Left ventricle myocardium inferior (tissue), 1 donor: ENCODE measurements around the gene LRIG1. TPM values are rescaled to one million over a fixed set of nuclear protein-coding genes. Genes with fewer than 3 reads are reported as not detected.
A peak's percentile ranks its signal among the peaks of the same experiment; 100 is the strongest.

ENCODE experiments used
- DNase-seq: peaks from one replicate; pipeline ENCODE4 v3.0.0-alpha.2; 2020
- H3K27ac ChIP-seq: fragments of 200-600 bp; replicated peaks from 2 replicates; pipeline ENCODE4 v1.8.0; 2021
- H3K27me3 ChIP-seq: fragments of 200-600 bp; 2 replicates; pipeline ENCODE4 v1.8.0; 2021; ENCODE audit warnings: low read depth
- H3K36me3 ChIP-seq: fragments of 200-600 bp; 2 replicates; pipeline ENCODE4 v1.8.0; 2021
- H3K4me1 ChIP-seq: fragments of 200-600 bp; 2 replicates; pipeline ENCODE4 v1.8.0; 2021
- H3K4me3 ChIP-seq: fragments of 200-600 bp; 2 replicates; pipeline ENCODE4 v1.8.0; 2021; ENCODE audit warnings: mild to moderate bottlenecking, moderate library complexity
- H3K9me3 ChIP-seq: fragments of 200-600 bp; replicated peaks from 2 replicates; pipeline ENCODE4 v1.8.0; 2021
- CTCF ChIP-seq: fragments of 200-600 bp; IDR thresholded peaks from 2 replicates; pipeline ENCODE4 v1.8.0; 2021; ENCODE audit warnings: antibody characterized with exemption, mild to moderate bottlenecking, borderline replicate concordance
- intact Hi-C: fragments of 100-400 bp; cut with micrococcal nuclease; formaldehyde crosslinking; loops from one replicate; pipeline ENCODE4 v1.11.0; 2022
- total RNA-seq: library from RNA; stranded (reverse); fragmentation: NEBNext Ultra II Directional; extraction: Animal tissue kit (Norgen Biotek cat#: 25700); gene quantifications from one replicate; pipeline ENCODE4 v1.2.1, GENCODE V29; 2021
- donor health status: DM: no; HTN: yes; CAD: no; lungs with severe emphysema.

Gene LRIG1
- total RNA-seq, 1 donor from 2014 or later: 137 TPM

GRCh38 chr3:66490214-66490613, 10.6 kb downstream of the LRIG1 start:
- peaks cover 89% of the 10 kb centered on the region for H3K4me1 ChIP-seq
- intact Hi-C loops: no loop called here
- H3K4me3 ChIP-seq: no peak overlapping the region

GRCh38 chr3:66489581-66489980, 11.2 kb downstream of the LRIG1 start:
- H3K27ac ChIP-seq: peak overlapping the region; percentile 51
- H3K4me3 ChIP-seq: no peak overlapping the region
- H3K4me1 ChIP-seq: peaks cover 89% of the 10 kb centered on the region
- intact Hi-C loops: no loop called here
- no peak for TF ChIP-seq CTCF
- no peak for DNase-seq
- no peaks in the 10 kb centered on the region for H3K36me3 ChIP-seq
- H3K9me3 ChIP-seq: no peaks in the 10 kb centered on the region
- H3K27me3 ChIP-seq: no peaks in the 10 kb centered on the region

More at GRCh38 chr3:66490214-66490613, 10.6 kb downstream of the LRIG1 start:
- H3K9me3 ChIP-seq: no peaks in the 10 kb centered on the region
- H3K27ac ChIP-seq: peak overlapping the region; percentile 51
- H3K36me3 ChIP-seq: no peaks in the 10 kb centered on the region
- no peaks in the 10 kb centered on the region for H3K27me3 ChIP-seq
- no peak for TF ChIP-seq CTCF
- no peak for DNase-seq

- no peak overlapping the region for H3K4me3 ChIP-seq
- no peaks in the 10 kb centered on the region for H3K9me3 ChIP-seq
- TF ChIP-seq CTCF: no peak
- intact Hi-C loops: no loop called here
- no peaks in the 10 kb centered on the region for H3K36me3 ChIP-seq
- H3K27me3 ChIP-seq: no peaks in the 10 kb centered on the region
- DNase-seq: no peak
- H3K4me1 ChIP-seq: peaks cover 89% of the 10 kb centered on the region
- H3K27ac ChIP-seq: peak overlapping the region; percentile 51
Observed at GRCh38 chr3:66489115-66489514, 11.7 kb downstream of the LRIG1 start.

- no peak for TF ChIP-seq CTCF
- H3K4me1 ChIP-seq: peaks cover 89% of the 10 kb centered on the region
- intact Hi-C loops: no loop called here
- H3K27ac ChIP-seq: no peak overlapping the region
- H3K4me3 ChIP-seq: no peak overlapping the region
- no peaks in the 10 kb centered on the region for H3K9me3 ChIP-seq
- DNase-seq: no peak
- no peaks in the 10 kb centered on the region for H3K36me3 ChIP-seq
- no peaks in the 10 kb centered on the region for H3K27me3 ChIP-seq
Observed at GRCh38 chr3:66488492-66488891, 12.3 kb downstream of the LRIG1 start.

- intact Hi-C loops: no loop called here
- no peak overlapping the region for H3K4me3 ChIP-seq
- no peak for DNase-seq
- H3K4me1 ChIP-seq: peaks cover 89% of the 10 kb centered on the region
- H3K36me3 ChIP-seq: no peaks in the 10 kb centered on the region
- peak overlapping the region; percentile 91 for H3K27ac ChIP-seq
- H3K9me3 ChIP-seq: no peaks in the 10 kb centered on the region
- no peaks in the 10 kb centered on the region for H3K27me3 ChIP-seq
- no peak for TF ChIP-seq CTCF
Observed at GRCh38 chr3:66487465-66487864, 13.4 kb downstream of the LRIG1 start.

- intact Hi-C loops: no loop called here
- Histone ChIP-seq H3K27me3 (no peaks in the 10 kb centered on the region), H3K4me3 (no peak overlapping the region), H3K4me1 (peaks cover 89% of the 10 kb centered on the region), H3K9me3 (no peaks in the 10 kb centered on the region), H3K27ac (peak overlapping the region; percentile 91), H3K36me3 (no peaks in the 10 kb centered on the region)
- DNase-seq: no peak
- TF ChIP-seq CTCF: no peak
Observed at GRCh38 chr3:66486646-66487045, 14.2 kb downstream of the LRIG1 start.
